Adrenal gland (tissue), 12 donors: Measurements from ENCODE around the gene ARHGAP27. TPM values are rescaled to one million over a fixed set of nuclear protein-coding genes. Genes with fewer than 3 reads are reported as not detected.

Source experiments
- DNase-seq, 7 donors: peaks; one replicate each; pipeline ENCODE4 v3.0.0-alpha.2; 2019 to 2020
- H3K27ac ChIP-seq, 5 donors: fragments of 200-600 bp; sonication (generic) in 4 of 5; 1 replicate in 3 of 5; 2 replicates in 2 of 5; pipeline versions ENCODE4 v1.5.1 to v1.8.0; 2016 to 2020; ENCODE audit warnings: mild to moderate bottlenecking in 1 of 5
- H3K27me3 ChIP-seq: fragments of 200-600 bp; 2 replicates; pipeline ENCODE4 v1.8.0; 2021
- H3K36me3 ChIP-seq, 2 donors: fragments of 200-600 bp; replicated peaks in 1 of 2; 1 replicate in 1 of 2; 2 replicates in 1 of 2; pipeline versions ENCODE4 v1.5.1 to v1.8.0; 2018 to 2022
- H3K4me1 ChIP-seq, 2 donors: fragments of 200-600 bp; replicated peaks in 1 of 2; 1 replicate in 1 of 2; 2 replicates in 1 of 2; pipeline versions ENCODE4 v1.5.1 to v1.8.0; 2018 to 2021
- H3K4me3 ChIP-seq, 4 donors: fragments of 200-600 bp; sonication (generic) in 3 of 4; one replicate each; pipeline ENCODE4 v1.5.1; 2016 to 2018
- H3K9me3 ChIP-seq, 3 donors: fragments of 200-600 bp; sonication (generic) in 1 of 3; replicated peaks in 1 of 3; 1 replicate in 2 of 3; 2 replicates in 1 of 3; pipeline versions ENCODE4 v1.5.1 to v1.8.0; 2016 to 2021
- CTCF ChIP-seq, 6 experiments: fragments of 450-650 bp in 4 of 6; fragments of 200-600 bp in 2 of 6; sonication (generic) in 1 of 6; IDR thresholded peaks; 1 replicate in 5 of 6; 2 replicates in 1 of 6; pipeline versions ENCODE4 v1.5.1 to v1.8.0; 2016 to 2021; ENCODE audit warnings: antibody characterized with exemption in 6 of 6, mild to moderate bottlenecking in 2 of 6, moderate library complexity in 1 of 6
- POLR2A ChIP-seq, 2 donors: fragments of 450-650 bp; IDR thresholded peaks; one replicate each; pipeline ENCODE4 v1.6.1; 2017; ENCODE audit warnings: antibody characterized with exemption in 2 of 2, mild to moderate bottlenecking in 2 of 2, moderate library complexity in 1 of 2
- WGBS, 4 donors: extraction: QIAGEN DNeasy Blood & Tissue Kit in 2 of 4; methylation state at CpG; one replicate each; pipeline versions ENCODE4 v1.1.5 to v1.1.7; 2013 to 2017; 5-methylcytosine and 5-hydroxymethylcytosine counted together
- intact Hi-C, 2 donors: fragments of 100-400 bp; cut with DNase I; formaldehyde crosslinking; loops; one replicate each; pipeline versions ENCODE4 v1.14.1 to v1.15.0; 2022 to 2023
- polyA plus RNA-seq, 3 donors: library from polyadenylated mRNA; stranded (reverse); fragments of 200-250 nt in 2 of 3; fragments of 350-450 nt in 1 of 3; fragmentation: Illumina TruSeq in 1 of 3; extraction: RNeasy Lipid Tissue Mini Kit (QIAGEN cat#74804) in 1 of 3; gene quantifications; one replicate each; pipeline ENCODE4 v1.2.3, GENCODE V29; 2013 to 2014
- total RNA-seq, 9 donors: library from RNA; depleted of rRNA in 4 of 9; stranded (reverse); fragments of >200 nt in 4 of 9; fragments of 120-200 nt in 1 of 9; fragmentation: NEBNext Ultra II Directional in 1 of 9; extraction: Animal tissue kit (Norgen Biotek cat#: 25700) in 1 of 9; gene quantifications; one replicate each; pipeline versions ENCODE4 v1.1.0 to v1.2.4, GENCODE V29; 2013 to 2023
- donor health status: healthy with polysubstance abuse.
- donor health status: Bipolar disorder and iron deficiency.
- donor health status: DM: yes; HTN: yes; CAD: no.
- donor health status: DM: no; HTN: no; CAD: no.
- donor health status: DM: no; HTN: no; CAD: no.
- donor health status: DM: yes; HTN: yes; CAD: no.

The ARHGAP27 gene
- total and polyA plus RNA-seq, 12 donors, result 2.8 to 40.2 (median 17.7) TPM

DNA sequence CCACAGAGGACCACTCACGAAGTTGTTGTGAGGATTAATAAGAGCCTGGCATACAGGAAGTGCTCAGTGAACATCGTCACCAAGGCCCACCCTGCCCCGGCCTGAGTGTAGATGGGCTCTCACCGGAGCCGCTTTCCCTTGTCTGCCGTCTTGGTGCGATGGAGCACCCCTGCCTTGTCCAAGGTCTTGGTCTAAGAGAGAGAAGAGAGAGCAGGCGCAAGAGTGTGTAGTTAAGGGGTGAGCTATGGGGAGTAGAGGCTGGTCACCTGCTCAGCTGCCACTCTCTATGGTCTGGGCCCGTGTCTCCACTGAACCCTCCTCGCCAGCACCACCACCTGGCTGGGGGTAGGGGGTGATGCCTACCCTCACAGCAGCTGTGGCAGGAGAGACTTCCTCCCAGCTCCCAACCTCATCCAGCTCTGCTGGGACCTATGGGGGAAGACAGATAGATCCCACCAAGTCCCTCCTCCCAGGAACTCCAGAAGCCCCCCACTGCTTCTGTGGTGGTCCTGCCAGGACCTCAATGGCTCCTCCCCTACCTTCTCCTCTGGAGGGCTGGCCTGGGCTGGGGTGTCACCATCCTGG is 28.7 kb downstream of the ARHGAP27 start:
- H3K4me1 ChIP-seq, result peaks cover 0 to 7% of the 10 kb centered on the region in 2 donors
- no peaks in the 10 kb centered on the region for H3K27me3 ChIP-seq
- H3K9me3 ChIP-seq, result no peaks in the 10 kb centered on the region
- TF ChIP-seq CTCF (IDR thresholded peaks at IDR 0.05) (no peak), POLR2A (IDR thresholded peaks at IDR 0.05) (no peak)
- H3K36me3 ChIP-seq, result peaks cover 0 to 8% of the 10 kb centered on the region in 2 donors
- H3K4me3 ChIP-seq, result no peak overlapping the region
- no peak for DNase-seq
- 94 to 95% (median 95%) methylated on average over 9 to 10 of the region's 10 CpGs for WGBS, 4 donors
- intact Hi-C loops, result no loop called here
- H3K27ac ChIP-seq, result no peak overlapping the region

- H3K36me3 ChIP-seq, result peaks cover 0 to 8% of the 10 kb centered on the region in 2 donors
- H3K4me3 ChIP-seq, result no peak overlapping the region
- peaks cover 0 to 7% of the 10 kb centered on the region in 2 donors for H3K4me1 ChIP-seq
- DNase-seq, result no peak
- intact Hi-C loops, result no loop called here
- H3K9me3 ChIP-seq, result no peaks in the 10 kb centered on the region
- WGBS, 4 donors, result 90 to 100% (median 94%) methylated on average over 1 of the region's 1 CpG; no CpG with 5 or more reads in 1 of the 4 donors
- H3K27ac ChIP-seq, result no peak overlapping the region
- no peak for TF ChIP-seq POLR2A (IDR thresholded peaks at IDR 0.05)
- no peak for TF ChIP-seq CTCF (IDR thresholded peaks at IDR 0.05)
- H3K27me3 ChIP-seq, result no peaks in the 10 kb centered on the region
These were observed 29.8 kb downstream of the ARHGAP27 start for GRCh38 chr17:45402916-45403315.

GRCh38 chr17:45398800-45399199 is 33.9 kb downstream of the ARHGAP27 start:
- Histone ChIP-seq H3K36me3 (peaks cover 0 to 8% of the 10 kb centered on the region in 2 donors), H3K4me3 (no peak overlapping the region), H3K4me1 (peaks cover 0 to 10% of the 10 kb centered on the region in 2 donors), H3K9me3 (no peaks in the 10 kb centered on the region), H3K27ac (no peak overlapping the region), H3K27me3 (no peaks in the 10 kb centered on the region)
- DNase-seq, result no peak
- TF ChIP-seq CTCF (IDR thresholded peaks at IDR 0.05) (no peak), POLR2A (IDR thresholded peaks at IDR 0.05) (no peak)
- WGBS, 4 donors, result 84 to 88% (median 86%) methylated on average over 5 of the region's 5 CpGs
- intact Hi-C loops, result loop anchor here in 1 of 2 donors (10.0 kb wide), 1 partner anchor 436 kb away; no protein-coding TSS in a partner anchor

GRCh38 chr17:45397796-45398195 is 34.9 kb downstream of the ARHGAP27 start:
- Histone ChIP-seq H3K9me3 (no peaks in the 10 kb centered on the region), H3K4me3 (no peak overlapping the region), H3K36me3 (peaks cover 0 to 2% of the 10 kb centered on the region in 2 donors), H3K27me3 (no peaks in the 10 kb centered on the region), H3K27ac (no peak overlapping the region), H3K4me1 (peaks cover 0 to 10% of the 10 kb centered on the region in 2 donors)
- WGBS, 4 donors, result 83 to 97% (median 90%) methylated on average over 4 to 5 of the region's 5 CpGs
- no peak for DNase-seq
- no peak for TF ChIP-seq CTCF (IDR thresholded peaks at IDR 0.05)
- no peak for TF ChIP-seq POLR2A (IDR thresholded peaks at IDR 0.05)
- intact Hi-C loops, result loop anchor here in 1 of 2 donors (10.0 kb wide), 1 partner anchor 437 kb away; no protein-coding TSS in a partner anchor
